Measurements from ENCODE around the gene IMPDH2. TPM values are rescaled to one million over a fixed set of nuclear protein-coding genes. Genes with fewer than 3 reads are reported as not detected.

The IMPDH2 gene
- total and polyA plus RNA-seq, 7 donors: 55.0 to 187 (median 99.0) TPM

GRCh38 chr3:49026536-49026935 is 2.7 kb downstream of the IMPDH2 start:
- Histone ChIP-seq H3K36me3 (peaks cover 9 to 58% (median 30%) of the 10 kb centered on the region in 4 donors), H3K4me1 (peaks cover 0 to 43% (median 29%) of the 10 kb centered on the region in 4 donors), H3K27me3 (no peaks in the 10 kb centered on the region), H3K9me3 (no peaks in the 10 kb centered on the region), H3K4me3 (no peak overlapping the region), H3K27ac (no peak overlapping the region)
- no peak for TF ChIP-seq POLR2A (IDR thresholded peaks at IDR 0.05)
- no peak for TF ChIP-seq POLR2AphosphoS5 (IDR thresholded peaks at IDR 0.05)
- no peak for TF ChIP-seq CTCF (IDR thresholded peaks at IDR 0.05)
- no peak for TF ChIP-seq EP300 (IDR thresholded peaks at IDR 0.05)
- DNase-seq: no peak
- intact Hi-C loops (cut with DNase I): no loop called here
- 95% methylated on average over 3 of the region's 3 CpGs for WGBS, 2 donors

- peaks cover 4 to 52% (median 24%) of the 10 kb centered on the region in 4 donors for H3K36me3 ChIP-seq
Measured at GRCh38 chr3:49025793-49026520, 3.2 kb downstream of the IMPDH2 start.

GRCh38 chr3:49025005-49025792 is 4.0 kb downstream of the IMPDH2 start:
- TF ChIP-seq POLR2A (IDR thresholded peaks at IDR 0.05): no peak
- no peak for TF ChIP-seq POLR2AphosphoS5 (IDR thresholded peaks at IDR 0.05)
- no peak for TF ChIP-seq EP300 (IDR thresholded peaks at IDR 0.05)
- no peak for TF ChIP-seq CTCF (IDR thresholded peaks at IDR 0.05)
- Histone ChIP-seq H3K4me1 (peaks cover 0 to 50% (median 36%) of the 10 kb centered on the region in 4 donors), H3K27me3 (no peaks in the 10 kb centered on the region), H3K4me3 (no peak overlapping the region), H3K27ac (no peak overlapping the region), H3K36me3 (peaks cover 4 to 44% (median 22%) of the 10 kb centered on the region in 4 donors), H3K9me3 (no peaks in the 10 kb centered on the region)
- no peak for DNase-seq
- intact Hi-C loops (cut with DNase I): no loop called here
- 79% methylated on average over 13 of the region's 13 CpGs for WGBS, 2 donors

More at GRCh38 chr3:49025793-49026520, 3.2 kb downstream of the IMPDH2 start:
- TF ChIP-seq POLR2AphosphoS5 (IDR thresholded peaks at IDR 0.05): no peak
- TF ChIP-seq POLR2A (IDR thresholded peaks at IDR 0.05): no peak
- no peak overlapping the region for H3K27ac ChIP-seq
- H3K27me3 ChIP-seq: no peaks in the 10 kb centered on the region
- H3K4me3 ChIP-seq: no peak overlapping the region
- H3K4me1 ChIP-seq: peaks cover 0 to 43% (median 30%) of the 10 kb centered on the region in 4 donors
- DNase-seq: no peak
- intact Hi-C loops (cut with DNase I): no loop called here
- WGBS, 2 donors: 91 to 92% methylated on average over 8 of the region's 8 CpGs
- no peaks in the 10 kb centered on the region for H3K9me3 ChIP-seq

- H3K9me3 ChIP-seq: no peaks in the 10 kb centered on the region
- peaks cover 4 to 43% (median 22%) of the 10 kb centered on the region in 4 donors for H3K36me3 ChIP-seq
- DNase-seq: no peak
- H3K27ac ChIP-seq: no peak overlapping the region
- H3K27me3 ChIP-seq: no peaks in the 10 kb centered on the region
- H3K4me1 ChIP-seq: peaks cover 0 to 52% (median 44%) of the 10 kb centered on the region in 4 donors
- intact Hi-C loops (cut with DNase I): loop anchor here (5.0 kb wide), 1 partner anchor 68 kb away; the partner anchor contains the start of gene QRICH1
- H3K4me3 ChIP-seq: no peak overlapping the region
- 63 to 81% methylated on average over 5 of the region's 5 CpGs for WGBS, 2 donors
- TF ChIP-seq EP300 (IDR thresholded peaks at IDR 0.05) (no peak), CTCF (IDR thresholded peaks at IDR 0.05) (no peak), POLR2AphosphoS5 (IDR thresholded peaks at IDR 0.05) (no peak), POLR2A (IDR thresholded peaks at IDR 0.05) (no peak)
Measured at GRCh38 chr3:49024449-49024848, 4.7 kb downstream of the IMPDH2 start.

GRCh38 chr3:49023775-49024174 is 5.4 kb downstream of the IMPDH2 start:
- Histone ChIP-seq H3K4me3 (no peak overlapping the region), H3K27ac (no peak overlapping the region), H3K4me1 (peaks cover 0 to 55% (median 46%) of the 10 kb centered on the region in 4 donors), H3K9me3 (no peaks in the 10 kb centered on the region), H3K27me3 (no peaks in the 10 kb centered on the region), H3K36me3 (peaks cover 4 to 43% (median 22%) of the 10 kb centered on the region in 4 donors)
- intact Hi-C loops (cut with DNase I): loop anchor here (5.0 kb wide), 1 partner anchor 69 kb away; the partner anchor contains the start of gene QRICH1
- 84 to 89% methylated on average over 4 of the region's 4 CpGs for WGBS, 2 donors
- TF ChIP-seq CTCF (IDR thresholded peaks at IDR 0.05) (no peak), EP300 (IDR thresholded peaks at IDR 0.05) (no peak), POLR2A (IDR thresholded peaks at IDR 0.05) (no peak), POLR2AphosphoS5 (IDR thresholded peaks at IDR 0.05) (no peak)
- DNase-seq: no peak
